Smooth muscle cell (in vitro differentiated cells): ENCODE data around the gene REPS2. TPM values are rescaled to one million over a fixed set of nuclear protein-coding genes. Genes with fewer than 3 reads are reported as not detected.

Experiments
- DNase-seq: peaks from one replicate; lab custom pipeline; 2025; ENCODE audit not compliant: unreplicated experiment; lab: John Stamatoyannopoulos, UW
- H2AFZ ChIP-seq: fragments of 200-600 bp; sonication (generic); 2 replicates; pipeline ENCODE4 v1.6.0; 2016; ENCODE audit warnings: antibody characterized with exemption, low read depth, mild to moderate bottlenecking
- H3F3A ChIP-seq: fragments of 200-600 bp; sonication (generic); 2 replicates; pipeline ENCODE4 v1.6.0; 2017; ENCODE audit warnings: antibody characterized with exemption, low read depth
- H3K27ac ChIP-seq: fragments of 200-600 bp; sonication (generic); 2 replicates; pipeline ENCODE4 v1.5.1; 2016; ENCODE audit warnings: low read depth, mild to moderate bottlenecking
- H3K27me3 ChIP-seq: fragments of 200-600 bp; sonication (generic); 2 replicates; pipeline ENCODE4 v1.6.1; 2016; ENCODE audit warnings: low read depth, mild to moderate bottlenecking
- H3K36me3 ChIP-seq: fragments of 200-600 bp; sonication (generic); 2 replicates; pipeline ENCODE4 v1.5.1; 2016; ENCODE audit warnings: low read depth
- H3K4me1 ChIP-seq: fragments of 200-600 bp; sonication (generic); 2 replicates; pipeline ENCODE4 v1.5.1; 2016; ENCODE audit warnings: low read depth
- H3K4me2 ChIP-seq: fragments of 200-600 bp; sonication (generic); 2 replicates; pipeline ENCODE4 v1.6.0; 2016; ENCODE audit warnings: mild to moderate bottlenecking
- H3K4me3 ChIP-seq: fragments of 200-600 bp; sonication (generic); 2 replicates; pipeline ENCODE4 v1.5.1; 2016; ENCODE audit warnings: mild to moderate bottlenecking
- H3K79me2 ChIP-seq: fragments of 200-600 bp; sonication (generic); 2 replicates; pipeline ENCODE4 v1.6.0; 2016; ENCODE audit warnings: low read depth, mild to moderate bottlenecking
- H3K9ac ChIP-seq: fragments of 200-600 bp; sonication (generic); 2 replicates; pipeline ENCODE4 v1.6.0; 2016; ENCODE audit warnings: low read depth
- H3K9me3 ChIP-seq: fragments of 200-600 bp; sonication (generic); replicated peaks from 2 replicates; pipeline ENCODE4 v1.5.1; 2016; ENCODE audit warnings: low read depth
- H4K20me1 ChIP-seq: fragments of 200-600 bp; sonication (generic); 2 replicates; pipeline ENCODE4 v1.6.0; 2016; ENCODE audit warnings: low read depth
- WGBS: methylation state at CpG from one replicate; pipeline ENCODE4 v1.1.7; 2016; ENCODE audit warnings: low lambda C conversion rate; 5-methylcytosine and 5-hydroxymethylcytosine counted together
- polyA plus RNA-seq: library from polyadenylated mRNA; unstranded; fragments of >200 nt; fragmentation: Nextera tagmentation; extraction: Ambion mirVana; gene quantifications from 2 replicates; pipeline ENCODE4 v1.2.1, GENCODE V29; 2016
- total RNA-seq: library from RNA; depleted of rRNA; stranded (reverse); fragments of >200 nt; gene quantifications from 2 replicates; pipeline ENCODE4 v1.2.3, GENCODE V29; 2014
- TF ChIP-seq, protein P1 (sequence below): fragments of 200-600 bp; sonication (generic); IDR thresholded peaks from 2 replicates; pipeline ENCODE4 v1.5.1; 2017; ENCODE audit warnings: borderline replicate concordance, mild to moderate bottlenecking, antibody characterized with exemption; ENCODE audit not compliant: insufficient read depth, poor library complexity, severe bottlenecking

The REPS2 gene
- total and polyA plus RNA-seq, 2 experiments from 2014 or later, result 1.0 to 1.2 TPM

DNA sequence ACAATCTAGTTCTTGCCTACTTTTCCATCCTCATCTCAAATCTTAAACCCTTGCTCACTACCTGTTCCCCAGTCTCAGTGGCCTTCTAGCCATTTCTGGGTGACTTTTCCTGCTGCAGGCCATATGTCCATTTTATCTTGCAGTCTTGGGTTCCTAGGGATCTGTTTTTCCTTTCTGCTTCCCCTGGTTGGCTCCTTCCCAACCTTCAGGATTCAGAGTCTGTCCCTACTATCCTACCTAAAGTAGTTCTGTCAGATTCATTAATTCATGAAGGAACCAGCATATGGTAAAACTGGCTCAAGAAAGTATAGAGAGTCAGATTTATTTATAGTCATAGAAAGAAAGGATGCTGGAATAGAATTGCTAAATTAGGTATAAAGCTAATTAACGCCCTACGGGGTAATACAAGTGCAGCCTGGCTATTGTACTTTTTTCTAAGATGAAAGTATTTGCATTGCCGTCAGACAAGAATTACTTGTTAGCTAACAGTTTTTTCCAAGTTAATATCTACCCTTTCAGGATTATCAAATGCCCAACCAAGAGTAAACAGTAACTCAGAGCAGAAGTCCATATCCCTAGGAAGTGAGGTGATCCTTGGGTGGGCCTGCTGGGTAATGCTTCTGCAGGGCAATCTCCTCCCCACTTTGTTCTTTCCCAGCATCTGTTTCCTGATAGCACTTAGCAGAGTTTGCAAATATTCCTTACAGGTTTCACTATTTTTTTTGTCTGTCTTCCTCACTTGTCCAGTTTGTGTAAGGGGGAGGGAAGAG lies 63.6 kb downstream of the REPS2 start:
- no peak overlapping the region for H3K4me3 ChIP-seq
- H3K9me3 ChIP-seq, result no peaks in the 10 kb centered on the region
- H3K27me3 ChIP-seq, result peaks cover 4% of the 10 kb centered on the region
- no peaks in the 10 kb centered on the region for H4K20me1 ChIP-seq
- 96% methylated on average over 3 of the region's 3 CpGs for WGBS
- TF ChIP-seq, protein P1, sequence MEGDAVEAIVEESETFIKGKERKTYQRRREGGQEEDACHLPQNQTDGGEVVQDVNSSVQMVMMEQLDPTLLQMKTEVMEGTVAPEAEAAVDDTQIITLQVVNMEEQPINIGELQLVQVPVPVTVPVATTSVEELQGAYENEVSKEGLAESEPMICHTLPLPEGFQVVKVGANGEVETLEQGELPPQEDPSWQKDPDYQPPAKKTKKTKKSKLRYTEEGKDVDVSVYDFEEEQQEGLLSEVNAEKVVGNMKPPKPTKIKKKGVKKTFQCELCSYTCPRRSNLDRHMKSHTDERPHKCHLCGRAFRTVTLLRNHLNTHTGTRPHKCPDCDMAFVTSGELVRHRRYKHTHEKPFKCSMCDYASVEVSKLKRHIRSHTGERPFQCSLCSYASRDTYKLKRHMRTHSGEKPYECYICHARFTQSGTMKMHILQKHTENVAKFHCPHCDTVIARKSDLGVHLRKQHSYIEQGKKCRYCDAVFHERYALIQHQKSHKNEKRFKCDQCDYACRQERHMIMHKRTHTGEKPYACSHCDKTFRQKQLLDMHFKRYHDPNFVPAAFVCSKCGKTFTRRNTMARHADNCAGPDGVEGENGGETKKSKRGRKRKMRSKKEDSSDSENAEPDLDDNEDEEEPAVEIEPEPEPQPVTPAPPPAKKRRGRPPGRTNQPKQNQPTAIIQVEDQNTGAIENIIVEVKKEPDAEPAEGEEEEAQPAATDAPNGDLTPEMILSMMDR, result no peak
- no peaks in the 10 kb centered on the region for H3K4me1 ChIP-seq
- H3K27ac ChIP-seq, result no peak overlapping the region
- H3F3A ChIP-seq, result no peaks in the 10 kb centered on the region
- no peak for DNase-seq
- H3K9ac ChIP-seq, result no peak overlapping the region
- no peaks in the 10 kb centered on the region for H3K36me3 ChIP-seq
- H2AFZ ChIP-seq, result no peak overlapping the region
- no peaks in the 10 kb centered on the region for H3K79me2 ChIP-seq
- H3K4me2 ChIP-seq, result no peak overlapping the region

DNA sequence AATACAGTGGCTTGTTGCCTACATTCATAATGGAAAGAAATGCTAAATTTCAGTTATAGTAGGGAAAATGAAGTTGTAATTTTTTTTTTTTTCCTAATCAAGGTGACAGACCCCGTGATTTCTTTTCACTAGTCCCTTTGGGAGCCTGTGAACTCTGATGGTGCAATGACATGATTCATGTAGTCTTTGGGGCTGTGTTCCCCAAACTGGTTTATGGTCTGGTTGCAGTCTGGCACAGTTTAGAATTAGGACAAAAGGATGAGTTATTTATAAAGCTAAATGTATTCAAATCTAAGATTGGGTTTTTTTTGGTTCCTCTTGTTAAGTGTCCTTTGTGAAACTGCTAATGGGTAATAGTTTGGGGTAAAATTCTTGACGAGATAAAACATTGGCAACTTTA lies 66.0 kb downstream of the REPS2 start:
- H3K4me3 ChIP-seq, result no peak overlapping the region
- no peak overlapping the region for H3K4me2 ChIP-seq
- H3F3A ChIP-seq, result no peaks in the 10 kb centered on the region
- H3K4me1 ChIP-seq, result no peaks in the 10 kb centered on the region
- H3K27ac ChIP-seq, result no peak overlapping the region
- no peaks in the 10 kb centered on the region for H3K36me3 ChIP-seq
- H2AFZ ChIP-seq, result no peak overlapping the region
- H4K20me1 ChIP-seq, result no peaks in the 10 kb centered on the region
- no peak for DNase-seq
- no peak overlapping the region for H3K9ac ChIP-seq
- H3K9me3 ChIP-seq, result no peaks in the 10 kb centered on the region
- H3K27me3 ChIP-seq, result no peaks in the 10 kb centered on the region
- no peaks in the 10 kb centered on the region for H3K79me2 ChIP-seq
- WGBS, result 70% methylated on average over 2 of the region's 2 CpGs
- TF ChIP-seq, protein P1, result no peak

DNA sequence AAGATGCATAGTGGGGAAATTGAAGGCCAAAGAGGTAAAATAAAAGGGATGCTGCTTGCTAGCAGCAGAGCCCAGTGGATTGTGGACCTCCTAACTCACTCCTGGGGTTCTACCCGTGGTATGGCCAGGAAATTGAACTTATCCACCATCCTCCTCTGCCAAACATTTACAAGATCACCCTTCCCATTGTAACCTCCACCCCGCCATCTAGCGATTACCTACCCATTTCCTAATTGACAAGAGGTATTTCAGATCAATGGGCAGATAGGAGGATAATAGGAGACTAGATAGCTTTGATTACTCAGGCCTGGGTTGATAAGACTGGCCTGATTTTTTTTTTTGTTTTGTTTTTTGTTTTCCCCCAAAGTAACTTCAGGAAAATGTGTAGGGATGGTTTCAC lies 67.8 kb downstream of the REPS2 start:
- WGBS, result 53% methylated on average over 3 of the region's 3 CpGs
- Histone ChIP-seq H3K4me3 (no peak overlapping the region), H3K4me1 (no peaks in the 10 kb centered on the region), H3K36me3 (no peaks in the 10 kb centered on the region), H3K79me2 (no peaks in the 10 kb centered on the region), H3K9ac (no peak overlapping the region), H3K27me3 (no peaks in the 10 kb centered on the region), H3K4me2 (no peak overlapping the region), H4K20me1 (no peaks in the 10 kb centered on the region), H3F3A (no peaks in the 10 kb centered on the region), H2AFZ (no peak overlapping the region), H3K27ac (no peak overlapping the region), H3K9me3 (no peaks in the 10 kb centered on the region)
- no peak for DNase-seq
- TF ChIP-seq, protein P1, result no peak

DNA sequence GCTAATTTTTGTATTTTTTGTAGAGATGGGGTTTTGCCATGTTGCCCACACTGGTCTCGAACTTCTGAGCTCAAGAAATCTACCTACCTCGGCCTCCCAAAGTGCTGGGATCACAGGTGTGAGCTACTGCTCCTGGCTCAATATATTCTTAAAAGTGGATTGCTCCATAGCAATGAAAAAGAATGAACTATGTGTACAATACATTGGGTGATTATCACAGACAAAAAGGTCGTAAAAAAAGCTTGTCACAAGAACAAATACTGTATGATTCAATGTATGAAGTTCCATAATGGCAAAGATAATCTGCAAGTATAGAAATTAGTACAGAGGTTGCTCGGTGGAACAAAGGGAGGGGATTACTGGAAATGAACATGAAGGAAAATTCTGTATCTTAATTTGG lies 70.7 kb downstream of the REPS2 start:
- WGBS, result 74% methylated on average over 4 of the region's 4 CpGs
- H3F3A ChIP-seq, result no peaks in the 10 kb centered on the region
- H3K27ac ChIP-seq, result no peak overlapping the region
- DNase-seq, result no peak
- no peak overlapping the region for H3K9ac ChIP-seq
- no peaks in the 10 kb centered on the region for H3K36me3 ChIP-seq
- H3K4me3 ChIP-seq, result no peak overlapping the region
- TF ChIP-seq, protein P1, result no peak
- no peaks in the 10 kb centered on the region for H3K79me2 ChIP-seq
- H2AFZ ChIP-seq, result no peak overlapping the region
- H4K20me1 ChIP-seq, result no peaks in the 10 kb centered on the region
- H3K4me1 ChIP-seq, result no peaks in the 10 kb centered on the region
- no peak overlapping the region for H3K4me2 ChIP-seq
- H3K9me3 ChIP-seq, result no peaks in the 10 kb centered on the region
- H3K27me3 ChIP-seq, result no peaks in the 10 kb centered on the region
